NCI-H1930 (cell line): ENCODE results near the gene SPAST.
"Not testable (repeated sequence)": the region's sequence is repeated elsewhere in the genome, so short reads cannot be mapped to it uniquely, and the experiment has no call there.

ENCODE experiments used
- DNase-seq, 2 experiments: peaks; one replicate each; lab custom pipeline; 2025; lab: John Stamatoyannopoulos, UW

The SPAST gene

GRCh38 chr2:32063310-32064020 is at the start of gene SPAST:
SPAST (plus strand) TSS chr2:32063556; CDS start chr2:32063832, 276 bp downstream.
- peak; percentile 96 to 98 for DNase-seq

- not testable (repeated sequence) for DNase-seq
Measured at GRCh38 chr2:32018789-32019482, 44.4 kb upstream of the SPAST start.

GRCh38 chr2:32034198-32034887 is 29.0 kb upstream of the SPAST start:
- DNase-seq: not testable (repeated sequence)

GRCh38 chr2:32039447-32040219 is 23.7 kb upstream of the SPAST start, which contains the start of gene DPY30:
DPY30 (minus strand) TSS chr2:32039805; CDS start chr2:32039456, 349 bp downstream.
- DNase-seq: peak; percentile 89 to 92

- no peak for DNase-seq
Measured at GRCh38 chr2:32043561-32043960, 19.8 kb upstream of the SPAST start.

GRCh38 chr2:32051836-32052439 is 11.4 kb upstream of the SPAST start:
- no peak for DNase-seq

- not testable (repeated sequence) for DNase-seq
Measured at GRCh38 chr2:32054583-32054982, 8.8 kb upstream of the SPAST start.

GRCh38 chr2:32058130-32058529 is 5.2 kb upstream of the SPAST start:
- no peak for DNase-seq

GRCh38 chr2:32060266-32060665 is 3.1 kb upstream of the SPAST start:
- no peak for DNase-seq

GRCh38 chr2:32061430-32061829 is 1.9 kb upstream of the SPAST start:
- no peak for DNase-seq

GRCh38 chr2:32061973-32062861 is 1.1 kb upstream of the SPAST start:
- peak in 1 of 2 experiments; percentile 7 for DNase-seq

- DNase-seq: peak in 1 of 2 experiments; percentile 29
Measured at GRCh38 chr2:32064021-32064601, 755 bp downstream of the SPAST start.

- DNase-seq: no peak
Measured at GRCh38 chr2:32064713-32065112, 1.4 kb downstream of the SPAST start.

GRCh38 chr2:32067549-32067948 is 4.2 kb downstream of the SPAST start:
- DNase-seq: no peak

- no peak for DNase-seq
Measured at GRCh38 chr2:32074134-32074506, 10.8 kb downstream of the SPAST start.

- no peak for DNase-seq
Measured at GRCh38 chr2:32095671-32096070, 32.3 kb downstream of the SPAST start.

- DNase-seq: no peak
Measured at GRCh38 chr2:32108111-32108510, 44.8 kb downstream of the SPAST start.

GRCh38 chr2:32118055-32118454 is 54.7 kb downstream of the SPAST start:
- DNase-seq: no peak

- DNase-seq: no peak
Measured at GRCh38 chr2:32119161-32119560, 55.8 kb downstream of the SPAST start.

- DNase-seq: no peak
Measured at GRCh38 chr2:32124660-32125059, 61.3 kb downstream of the SPAST start.
